Stimulated activated naive CD8-positive, alpha-beta T cell treated with anti-CD3 and anti-CD28 coated beads, Interleukin-15, Interleukin-2, amounts not matched to agents 100 ng/mL and 50 ng/mL, for 24 hours (primary cell): ENCODE results near the gene SMYD4.

ENCODE experiments used
- H3K27ac Mint-ChIP-seq: one replicate; pipeline ENCODE4 v1.8.0; 2021; ENCODE audit warnings: mild to moderate bottlenecking, mixed read lengths
- H3K27me3 Mint-ChIP-seq: one replicate; pipeline ENCODE4 v1.8.0; 2021; ENCODE audit warnings: mixed read lengths
- H3K36me3 Mint-ChIP-seq: one replicate; pipeline ENCODE4 v1.8.0; 2021; ENCODE audit warnings: low read depth, mixed read lengths
- H3K4me1 Mint-ChIP-seq: one replicate; pipeline ENCODE4 v1.8.0; 2021; ENCODE audit warnings: low read depth, mixed read lengths
- H3K4me3 Mint-ChIP-seq: one replicate; pipeline ENCODE4 v1.8.0; 2021; ENCODE audit warnings: mild to moderate bottlenecking, mixed read lengths
- H3K9me3 Mint-ChIP-seq: one replicate; pipeline ENCODE4 v1.8.0; 2021; ENCODE audit warnings: mixed read lengths

SMYD4 gene

GRCh38 chr17:1762901-1763898 lies 66.5 kb downstream of the SMYD4 start:
- peaks cover 31% of the 10 kb centered on the region for H3K4me1 Mint-ChIP-seq
- peak overlapping the region; percentile 31 for H3K27ac Mint-ChIP-seq
- H3K9me3 Mint-ChIP-seq, result no peaks in the 10 kb centered on the region
- H3K36me3 Mint-ChIP-seq, result no peaks in the 10 kb centered on the region
- H3K27me3 Mint-ChIP-seq, result no peaks in the 10 kb centered on the region
- no peak overlapping the region for H3K4me3 Mint-ChIP-seq

- Mint-ChIP-seq H3K36me3 (no peaks in the 10 kb centered on the region), H3K4me1 (peaks cover 26% of the 10 kb centered on the region), H3K27ac (no peak overlapping the region), H3K4me3 (no peak overlapping the region), H3K27me3 (no peaks in the 10 kb centered on the region), H3K9me3 (no peaks in the 10 kb centered on the region)
Observed at GRCh38 chr17:1762233-1762900, 67.3 kb downstream of the SMYD4 start.

GRCh38 chr17:1759529-1759928 lies 70.2 kb downstream of the SMYD4 start:
- Mint-ChIP-seq H3K36me3 (no peaks in the 10 kb centered on the region), H3K27me3 (no peaks in the 10 kb centered on the region), H3K4me3 (no peak overlapping the region), H3K9me3 (no peaks in the 10 kb centered on the region), H3K4me1 (peaks cover 23% of the 10 kb centered on the region), H3K27ac (no peak overlapping the region)

- no peak overlapping the region for H3K27ac Mint-ChIP-seq
- H3K36me3 Mint-ChIP-seq, result no peaks in the 10 kb centered on the region
- no peaks in the 10 kb centered on the region for H3K27me3 Mint-ChIP-seq
- no peak overlapping the region for H3K4me3 Mint-ChIP-seq
- H3K9me3 Mint-ChIP-seq, result no peaks in the 10 kb centered on the region
- H3K4me1 Mint-ChIP-seq, result peaks cover 16% of the 10 kb centered on the region
Observed at GRCh38 chr17:1758807-1759206, 70.9 kb downstream of the SMYD4 start.

- H3K4me3 Mint-ChIP-seq, result no peak overlapping the region
- H3K36me3 Mint-ChIP-seq, result no peaks in the 10 kb centered on the region
Observed at GRCh38 chr17:1755827-1756262, 73.9 kb downstream of the SMYD4 start.

GRCh38 chr17:1755252-1755826 lies 74.4 kb downstream of the SMYD4 start:
- H3K27me3 Mint-ChIP-seq, result no peaks in the 10 kb centered on the region
- H3K4me1 Mint-ChIP-seq, result no peaks in the 10 kb centered on the region
- no peaks in the 10 kb centered on the region for H3K9me3 Mint-ChIP-seq
- H3K36me3 Mint-ChIP-seq, result no peaks in the 10 kb centered on the region
- H3K27ac Mint-ChIP-seq, result no peak overlapping the region
- H3K4me3 Mint-ChIP-seq, result no peak overlapping the region

More at GRCh38 chr17:1755827-1756262, 73.9 kb downstream of the SMYD4 start:
- Mint-ChIP-seq H3K27me3 (no peaks in the 10 kb centered on the region), H3K9me3 (no peaks in the 10 kb centered on the region), H3K27ac (no peak overlapping the region), H3K4me1 (no peaks in the 10 kb centered on the region)

GRCh38 chr17:1754430-1755112 lies 75.1 kb downstream of the SMYD4 start:
- Mint-ChIP-seq H3K27me3 (no peaks in the 10 kb centered on the region), H3K36me3 (no peaks in the 10 kb centered on the region), H3K9me3 (no peaks in the 10 kb centered on the region), H3K27ac (no peak overlapping the region), H3K4me3 (no peak overlapping the region), H3K4me1 (no peaks in the 10 kb centered on the region)

- Mint-ChIP-seq H3K4me1 (no peaks in the 10 kb centered on the region), H3K27ac (no peak overlapping the region), H3K27me3 (no peaks in the 10 kb centered on the region), H3K9me3 (no peaks in the 10 kb centered on the region), H3K36me3 (no peaks in the 10 kb centered on the region), H3K4me3 (no peak overlapping the region)
Observed at GRCh38 chr17:1753767-1754429, 75.8 kb downstream of the SMYD4 start.

GRCh38 chr17:1752425-1753262 lies 77.1 kb downstream of the SMYD4 start:
- Mint-ChIP-seq H3K9me3 (no peaks in the 10 kb centered on the region), H3K27ac (no peak overlapping the region), H3K4me1 (no peaks in the 10 kb centered on the region), H3K36me3 (no peaks in the 10 kb centered on the region), H3K27me3 (no peaks in the 10 kb centered on the region), H3K4me3 (no peak overlapping the region)

- H3K9me3 Mint-ChIP-seq, result no peaks in the 10 kb centered on the region
- no peak overlapping the region for H3K27ac Mint-ChIP-seq
- H3K4me3 Mint-ChIP-seq, result no peak overlapping the region
- no peaks in the 10 kb centered on the region for H3K4me1 Mint-ChIP-seq
- no peaks in the 10 kb centered on the region for H3K27me3 Mint-ChIP-seq
- no peaks in the 10 kb centered on the region for H3K36me3 Mint-ChIP-seq
Observed at GRCh38 chr17:1750628-1751027, 79.1 kb downstream of the SMYD4 start.

GRCh38 chr17:1746975-1747543 lies 82.6 kb downstream of the SMYD4 start:
- no peaks in the 10 kb centered on the region for H3K9me3 Mint-ChIP-seq
- no peak overlapping the region for H3K4me3 Mint-ChIP-seq
- H3K4me1 Mint-ChIP-seq, result no peaks in the 10 kb centered on the region
- H3K36me3 Mint-ChIP-seq, result no peaks in the 10 kb centered on the region
- H3K27ac Mint-ChIP-seq, result no peak overlapping the region
- no peaks in the 10 kb centered on the region for H3K27me3 Mint-ChIP-seq

- no peaks in the 10 kb centered on the region for H3K36me3 Mint-ChIP-seq
Observed at GRCh38 chr17:1745513-1746020, 84.1 kb downstream of the SMYD4 start.

More at GRCh38 chr17:1745513-1746020, 84.1 kb downstream of the SMYD4 start:
- Mint-ChIP-seq H3K4me3 (no peak overlapping the region), H3K9me3 (no peaks in the 10 kb centered on the region), H3K27me3 (no peaks in the 10 kb centered on the region), H3K27ac (no peak overlapping the region), H3K4me1 (no peaks in the 10 kb centered on the region)
